ENCODE measurements around the gene SND1. TPM values are rescaled to one million over a fixed set of nuclear protein-coding genes. Genes with fewer than 3 reads are reported as not detected.

Gene SND1
- total RNA-seq, 2 donors from 2014 or later = 146 to 155 TPM

GRCh38 chr7:128116740-128117139 is 464.7 kb downstream of the SND1 start:
- H3K36me3 ChIP-seq (replicated peaks in 1 of 2; ENCODE audit: insufficient read depth in 1 of 2, low read depth in 2 of 2) = no peaks in the 10 kb centered on the region
- DNase-seq = no peak
- no peaks in the 10 kb centered on the region for H3K27me3 ChIP-seq
- no peak for TF ChIP-seq POLR2A (IDR thresholded peaks at IDR 0.05)
- TF ChIP-seq, protein P1, sequence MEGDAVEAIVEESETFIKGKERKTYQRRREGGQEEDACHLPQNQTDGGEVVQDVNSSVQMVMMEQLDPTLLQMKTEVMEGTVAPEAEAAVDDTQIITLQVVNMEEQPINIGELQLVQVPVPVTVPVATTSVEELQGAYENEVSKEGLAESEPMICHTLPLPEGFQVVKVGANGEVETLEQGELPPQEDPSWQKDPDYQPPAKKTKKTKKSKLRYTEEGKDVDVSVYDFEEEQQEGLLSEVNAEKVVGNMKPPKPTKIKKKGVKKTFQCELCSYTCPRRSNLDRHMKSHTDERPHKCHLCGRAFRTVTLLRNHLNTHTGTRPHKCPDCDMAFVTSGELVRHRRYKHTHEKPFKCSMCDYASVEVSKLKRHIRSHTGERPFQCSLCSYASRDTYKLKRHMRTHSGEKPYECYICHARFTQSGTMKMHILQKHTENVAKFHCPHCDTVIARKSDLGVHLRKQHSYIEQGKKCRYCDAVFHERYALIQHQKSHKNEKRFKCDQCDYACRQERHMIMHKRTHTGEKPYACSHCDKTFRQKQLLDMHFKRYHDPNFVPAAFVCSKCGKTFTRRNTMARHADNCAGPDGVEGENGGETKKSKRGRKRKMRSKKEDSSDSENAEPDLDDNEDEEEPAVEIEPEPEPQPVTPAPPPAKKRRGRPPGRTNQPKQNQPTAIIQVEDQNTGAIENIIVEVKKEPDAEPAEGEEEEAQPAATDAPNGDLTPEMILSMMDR (IDR thresholded peaks at IDR 0.05) = no peak
- intact Hi-C loops (cut with DNase I) = no loop called here
- H3K4me1 ChIP-seq = no peaks in the 10 kb centered on the region
- H3K4me3 ChIP-seq = no peak overlapping the region
- no peak overlapping the region for H3K27ac ChIP-seq
- ATAC-seq = no peak
- WGBS, 2 donors = 94 to 98% methylated on average over 6 to 8 of the region's 9 CpGs
- H3K9me3 ChIP-seq = no peaks in the 10 kb centered on the region

- Histone ChIP-seq H3K9me3 (no peaks in the 10 kb centered on the region), H3K36me3 (replicated peaks in 1 of 2; ENCODE audit: insufficient read depth in 1 of 2, low read depth in 2 of 2) (no peaks in the 10 kb centered on the region), H3K27ac (no peak overlapping the region), H3K27me3 (no peaks in the 10 kb centered on the region), H3K4me1 (no peaks in the 10 kb centered on the region), H3K4me3 (no peak overlapping the region)
- no peak for ATAC-seq
- 90 to 94% methylated on average over 6 of the region's 6 CpGs for WGBS, 2 donors
- no peak for DNase-seq
- intact Hi-C loops (cut with DNase I) = no loop called here
- TF ChIP-seq, protein P1 (IDR thresholded peaks at IDR 0.05) = no peak
- TF ChIP-seq POLR2A (IDR thresholded peaks at IDR 0.05) = no peak
These were observed 465.7 kb downstream of the SND1 start for GRCh38 chr7:128117691-128118090.

DNA sequence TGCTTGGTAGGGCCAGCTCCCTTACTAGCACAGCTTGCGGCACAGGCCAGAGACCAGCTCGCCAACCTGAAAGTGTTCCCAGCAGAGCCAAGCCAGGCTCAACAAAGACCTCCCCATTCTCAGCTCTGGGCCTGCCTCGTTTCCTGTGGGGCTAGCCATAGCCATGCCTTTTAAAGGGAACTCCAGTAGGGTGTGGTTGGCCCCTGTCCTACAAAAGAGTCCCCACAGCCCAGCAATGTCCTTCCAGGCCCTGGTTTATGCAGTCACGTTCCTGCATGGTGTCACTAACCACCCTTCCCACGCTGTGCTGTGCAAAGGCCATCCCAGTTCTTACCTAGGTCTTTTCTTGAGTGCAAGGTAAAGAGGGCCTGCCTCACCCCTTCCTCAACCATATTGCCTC is 467.0 kb downstream of the SND1 start:
- TF ChIP-seq POLR2A (IDR thresholded peaks at IDR 0.05) = no peak
- TF ChIP-seq, protein P1 (IDR thresholded peaks at IDR 0.05) = no peak
- Histone ChIP-seq H3K4me1 (no peaks in the 10 kb centered on the region), H3K9me3 (no peaks in the 10 kb centered on the region), H3K27ac (no peak overlapping the region), H3K36me3 (replicated peaks in 1 of 2; ENCODE audit: insufficient read depth in 1 of 2, low read depth in 2 of 2) (no peaks in the 10 kb centered on the region), H3K4me3 (no peak overlapping the region), H3K27me3 (no peaks in the 10 kb centered on the region)
- DNase-seq (no peak), ATAC-seq (no peak)
- WGBS, 2 donors = 90 to 95% methylated on average over 2 to 4 of the region's 5 CpGs
- intact Hi-C loops (cut with DNase I) = no loop called here

DNA sequence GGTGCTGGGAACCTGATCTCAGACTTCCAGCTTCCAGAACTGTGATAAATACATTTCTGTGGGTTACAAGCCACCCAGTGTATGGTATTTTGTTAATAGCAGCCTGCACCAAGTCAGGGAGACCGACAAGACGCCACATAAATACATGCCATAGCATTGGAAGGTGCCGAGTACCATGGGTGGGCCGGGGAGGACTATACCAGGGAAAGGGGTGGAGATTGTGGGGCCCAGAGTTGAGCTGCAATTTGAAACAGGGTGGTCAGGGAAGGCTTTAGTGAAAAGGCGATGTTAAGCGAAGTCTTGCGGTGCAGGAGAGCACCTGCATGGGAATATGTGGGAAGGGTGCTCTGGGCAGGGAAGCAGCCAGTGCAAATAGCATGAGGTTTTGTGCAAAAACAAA is 468.1 kb downstream of the SND1 start:
- intact Hi-C loops (cut with DNase I) = no loop called here
- 95 to 99% methylated on average over 7 of the region's 7 CpGs for WGBS, 2 donors
- no peaks in the 10 kb centered on the region for H3K27me3 ChIP-seq
- H3K4me3 ChIP-seq = no peak overlapping the region
- ATAC-seq (no peak), DNase-seq (no peak)
- no peak overlapping the region for H3K27ac ChIP-seq
- no peaks in the 10 kb centered on the region for H3K36me3 ChIP-seq (replicated peaks in 1 of 2; ENCODE audit: insufficient read depth in 1 of 2, low read depth in 2 of 2)
- H3K4me1 ChIP-seq = no peaks in the 10 kb centered on the region
- H3K9me3 ChIP-seq = no peaks in the 10 kb centered on the region
- TF ChIP-seq, protein P1 (IDR thresholded peaks at IDR 0.05) = no peak
- no peak for TF ChIP-seq POLR2A (IDR thresholded peaks at IDR 0.05)

GRCh38 chr7:128120976-128121490 is 469.0 kb downstream of the SND1 start:
- Histone ChIP-seq H3K27me3 (no peaks in the 10 kb centered on the region), H3K36me3 (replicated peaks in 1 of 2; ENCODE audit: insufficient read depth in 1 of 2, low read depth in 2 of 2) (no peaks in the 10 kb centered on the region), H3K27ac (no peak overlapping the region), H3K9me3 (no peaks in the 10 kb centered on the region), H3K4me1 (no peaks in the 10 kb centered on the region), H3K4me3 (no peak overlapping the region)
- WGBS, 2 donors = 46 to 48% methylated on average over 4 to 7 of the region's 7 CpGs
- TF ChIP-seq, protein P1 (IDR thresholded peaks at IDR 0.05) = no peak
- intact Hi-C loops (cut with DNase I) = no loop called here
- DNase-seq (no peak), ATAC-seq (no peak)

All from body of pancreas (tissue), 4 donors.